Measurements from ENCODE around the gene SCUBE3.

SCUBE3 gene

DNA sequence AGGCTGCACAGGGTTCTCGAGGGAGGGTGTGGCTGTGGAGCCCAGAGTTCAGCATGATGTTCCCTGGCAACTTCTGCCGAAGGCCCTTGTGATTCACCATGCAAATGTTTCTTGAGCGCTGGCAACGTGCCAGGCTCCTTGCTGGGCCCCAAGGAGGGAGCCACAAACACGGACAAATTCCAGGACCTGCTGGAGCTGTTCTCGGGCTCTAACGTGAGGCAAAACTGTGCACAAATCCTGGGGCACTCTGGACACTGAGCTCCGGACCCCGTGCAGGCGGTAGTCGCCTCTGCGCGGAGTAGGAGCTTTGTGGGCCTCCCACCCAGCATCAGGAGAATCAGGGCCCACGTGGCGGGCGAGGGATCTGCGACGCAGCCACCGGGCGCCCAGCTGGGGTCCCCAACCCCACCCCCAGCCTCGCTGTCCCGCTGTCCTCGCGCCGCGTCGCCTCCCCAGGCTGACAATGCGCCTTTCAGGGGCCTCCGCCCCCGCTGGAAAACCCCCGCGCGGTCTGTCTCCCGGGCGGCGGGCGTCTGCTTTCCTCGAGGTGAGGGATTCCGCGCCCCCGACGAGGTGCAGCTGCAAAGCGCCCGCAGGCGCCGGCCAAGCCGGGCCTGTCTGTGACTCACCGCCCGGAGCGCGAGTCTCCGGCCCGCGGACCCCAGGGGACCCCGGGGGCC, 31.7 kb upstream of the SCUBE3 start:
- DNase-seq, result no peak

DNA sequence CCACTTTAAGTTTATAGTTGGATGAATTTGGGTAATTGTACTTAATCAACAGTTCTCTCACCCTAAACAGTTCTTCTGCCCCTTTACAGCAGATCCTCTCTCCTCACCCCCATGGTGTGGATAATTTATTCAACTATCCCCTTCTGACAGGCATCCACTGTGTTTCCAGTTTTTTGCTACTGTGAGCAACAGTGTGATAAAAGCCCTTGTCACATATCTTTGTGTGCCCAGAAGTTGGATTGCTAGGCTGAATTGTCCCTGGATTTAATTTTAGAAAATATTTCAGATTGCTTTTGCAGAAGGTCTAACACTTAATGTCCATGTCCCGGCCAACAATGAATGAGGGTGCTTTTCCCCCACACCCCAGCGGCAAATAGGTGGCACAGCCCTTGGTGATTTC, 30.5 kb upstream of the SCUBE3 start:
- DNase-seq, result no peak

DNA sequence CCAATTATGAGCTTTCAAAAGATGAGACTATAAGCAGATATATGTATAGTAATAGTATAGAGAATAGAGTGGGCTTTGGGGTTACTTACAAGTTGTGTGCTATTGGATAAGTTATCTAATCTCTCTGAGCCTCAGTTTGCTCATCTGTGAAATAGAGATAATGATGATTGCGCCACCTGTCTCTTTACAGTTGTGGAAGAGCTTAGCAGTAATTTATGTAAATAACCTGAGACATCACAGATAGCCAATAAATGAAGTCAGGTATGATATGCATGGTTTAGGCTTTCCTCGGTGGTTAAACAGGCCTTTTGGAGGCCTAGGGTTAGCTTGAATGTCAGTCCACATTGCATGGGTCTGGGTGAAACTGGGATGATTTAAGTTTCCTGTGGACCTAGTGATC, 29.8 kb upstream of the SCUBE3 start:
- DNase-seq, result no peak

DNA sequence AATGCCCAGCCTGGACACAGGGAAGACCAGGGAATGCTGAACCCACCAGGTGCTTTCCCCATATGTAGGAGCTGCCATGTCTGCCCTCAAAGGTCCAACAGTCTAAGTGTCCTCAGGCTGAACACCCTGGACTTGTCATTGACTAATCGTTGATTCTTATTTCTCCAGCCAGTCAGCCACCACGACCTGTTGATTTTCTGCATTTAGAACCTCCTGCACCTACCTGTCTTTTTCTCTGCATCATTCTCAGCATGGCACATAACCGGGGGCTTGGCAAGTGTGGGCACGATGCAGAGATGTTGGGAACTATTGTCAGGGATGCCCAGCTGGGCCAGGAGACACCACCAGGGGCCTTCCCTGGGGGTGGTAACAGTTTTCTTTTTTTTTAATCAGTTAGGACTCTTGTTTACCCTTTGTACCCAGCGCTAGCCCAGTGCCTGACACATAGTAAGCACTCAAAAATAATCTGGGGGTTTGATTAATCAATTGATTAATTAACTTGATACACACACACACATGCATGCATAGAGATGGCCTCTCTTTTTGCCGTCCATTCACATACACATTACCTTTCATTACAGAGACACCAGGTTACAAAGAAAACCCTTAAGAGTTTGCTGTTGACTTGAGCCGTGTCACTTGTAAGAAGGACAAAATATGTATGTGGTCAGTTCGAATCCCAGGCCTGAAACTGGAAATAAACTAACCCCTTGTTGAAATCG, 29.0 kb upstream of the SCUBE3 start:
- DNase-seq, result no peak

DNA sequence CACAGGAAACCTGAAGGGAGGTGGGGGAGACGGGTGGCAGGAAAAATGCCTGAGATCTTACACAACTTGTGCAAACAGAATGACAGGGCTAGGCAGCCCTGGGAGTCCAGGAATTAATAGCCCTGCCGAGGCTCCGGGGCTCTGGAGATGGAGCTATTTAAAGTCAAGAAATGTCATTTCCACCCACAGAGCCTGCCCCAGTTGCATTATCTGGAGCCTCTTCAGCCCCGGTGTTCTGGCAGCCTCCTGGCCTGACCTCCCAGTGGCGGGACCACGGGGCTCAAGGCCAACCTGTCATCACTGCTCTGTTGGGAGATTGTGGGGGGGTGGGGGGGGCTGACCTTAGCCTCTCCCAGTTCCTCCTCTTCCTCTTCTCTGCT, 28.5 kb upstream of the SCUBE3 start:
- no peak for DNase-seq

DNA sequence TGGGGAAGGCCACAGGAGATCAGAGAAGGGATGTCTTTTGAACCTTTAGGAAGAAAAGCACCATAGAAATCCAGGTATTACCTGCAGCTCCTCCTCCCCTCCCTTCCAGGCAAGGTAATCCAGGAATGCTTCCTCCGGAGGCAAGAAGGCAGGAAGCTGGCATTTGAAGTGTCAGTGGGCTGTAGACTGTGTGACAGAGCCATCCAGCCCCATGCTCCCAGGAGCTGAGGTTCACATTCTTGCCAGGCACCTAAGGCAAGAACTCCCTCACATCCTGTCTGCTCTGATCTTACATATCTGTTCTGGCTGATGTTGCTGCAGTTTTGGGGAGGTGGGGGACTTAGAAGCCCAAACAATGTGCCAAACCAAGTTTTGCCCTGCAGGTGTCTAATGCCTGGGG, 27.8 kb upstream of the SCUBE3 start:
- no peak for DNase-seq

DNA sequence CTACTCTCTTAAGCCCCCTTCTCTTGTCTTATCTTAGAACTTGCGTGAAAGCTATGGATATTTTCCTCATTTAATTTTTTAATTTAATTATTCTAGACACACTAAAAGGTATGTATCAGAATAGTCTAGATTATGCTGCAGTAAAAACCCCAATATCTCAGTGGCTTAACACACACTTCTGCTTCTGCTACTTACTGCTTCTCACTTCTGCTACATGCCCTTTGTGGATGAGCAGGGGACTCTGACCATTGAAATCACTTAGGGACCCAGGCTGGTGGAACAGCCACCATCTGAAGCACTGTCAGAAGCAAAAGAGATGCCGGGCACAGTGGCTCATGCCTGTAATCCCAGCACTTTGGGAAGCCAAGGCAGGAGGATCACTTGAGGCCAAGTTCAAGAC, 27.2 kb upstream of the SCUBE3 start:
- DNase-seq, result no peak

DNA sequence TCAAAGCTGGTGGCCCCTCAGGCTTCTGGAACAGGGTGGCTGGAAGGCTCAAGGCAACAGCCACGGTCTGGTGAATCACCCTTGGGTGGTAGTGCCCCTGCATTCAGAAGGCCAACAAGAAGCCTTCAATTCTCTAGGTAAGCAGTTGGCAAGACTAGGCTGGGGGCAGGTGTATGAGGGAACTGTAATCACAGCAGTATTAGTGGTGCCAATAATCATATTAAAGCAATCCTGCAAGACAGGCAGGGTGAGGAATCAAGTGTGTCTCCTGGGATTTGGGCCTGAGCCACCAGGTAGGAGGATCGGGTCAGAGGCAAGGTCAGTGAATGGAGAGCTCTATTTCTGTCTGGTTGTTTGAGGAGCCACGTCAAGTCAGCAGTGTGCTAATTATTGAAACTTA, 24.9 kb upstream of the SCUBE3 start:
- DNase-seq, result no peak

DNA sequence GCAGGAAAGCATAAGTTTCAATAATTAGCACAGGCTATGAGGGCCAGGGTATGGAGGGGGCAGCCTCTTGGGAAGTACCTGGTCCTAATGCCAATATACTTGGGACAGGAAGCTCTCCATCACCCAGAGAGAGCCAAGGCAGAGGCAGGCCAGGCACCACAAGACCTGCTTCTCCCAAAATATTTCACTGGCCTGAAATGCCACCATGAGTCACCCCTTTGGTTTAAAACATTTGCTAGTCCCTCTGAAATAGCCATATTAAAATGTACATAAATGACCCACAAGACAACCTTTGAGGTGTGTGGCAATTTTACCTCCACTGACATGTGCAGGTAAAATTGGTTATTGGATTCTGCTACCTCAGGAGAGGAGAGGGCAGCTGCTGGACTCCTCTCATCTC, 23.4 kb upstream of the SCUBE3 start:
- no peak for DNase-seq

DNA sequence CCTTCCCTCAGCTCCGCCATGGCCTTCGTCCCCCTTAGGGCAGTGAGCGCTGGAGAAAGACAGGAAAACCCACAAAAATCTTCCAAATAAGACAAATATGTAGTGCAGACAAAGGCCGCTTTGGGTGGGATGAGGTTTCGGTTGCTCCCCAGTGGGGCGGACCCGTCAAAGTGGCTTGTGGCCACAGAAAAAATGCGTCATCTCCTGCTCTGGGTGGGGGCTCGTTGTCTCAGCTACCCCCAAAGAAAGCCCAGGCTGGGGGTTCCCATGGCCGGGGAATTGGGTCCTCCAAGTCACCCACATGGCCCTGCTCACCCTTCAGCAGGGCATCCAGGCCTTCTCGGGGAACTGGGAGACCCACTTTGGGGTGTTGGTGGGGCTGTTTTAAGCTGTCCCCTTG, 21.9 kb upstream of the SCUBE3 start:
- DNase-seq, result no peak

DNA sequence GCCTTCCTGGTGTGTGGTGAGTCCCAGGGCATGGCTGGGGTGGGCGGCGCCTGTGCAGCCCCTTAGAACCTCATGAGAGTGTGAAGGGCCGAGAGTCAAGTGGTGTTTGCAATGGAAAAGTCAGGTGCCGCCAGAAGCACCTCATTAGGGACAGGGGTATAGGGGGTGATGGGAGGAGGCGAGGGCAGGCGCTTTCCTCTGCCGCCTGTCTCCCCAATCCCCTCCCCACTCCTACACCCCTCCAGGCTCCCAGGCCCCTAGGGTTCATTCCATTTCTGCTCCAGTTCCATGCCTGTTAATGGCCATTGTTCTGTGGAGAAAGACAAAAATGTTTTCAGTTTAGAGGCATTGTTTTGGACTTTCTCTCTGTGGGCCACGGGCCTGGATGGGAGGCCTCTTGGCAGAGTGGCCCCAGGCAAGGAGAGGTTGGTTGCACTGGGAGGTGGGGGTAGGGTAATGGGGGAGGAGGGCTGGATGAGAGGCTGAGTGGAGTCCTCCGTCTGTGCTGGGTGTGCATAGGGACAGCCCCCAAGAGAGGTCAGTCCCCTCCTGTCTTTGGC, 21.4 kb upstream of the SCUBE3 start:
- DNase-seq, result no peak

DNA sequence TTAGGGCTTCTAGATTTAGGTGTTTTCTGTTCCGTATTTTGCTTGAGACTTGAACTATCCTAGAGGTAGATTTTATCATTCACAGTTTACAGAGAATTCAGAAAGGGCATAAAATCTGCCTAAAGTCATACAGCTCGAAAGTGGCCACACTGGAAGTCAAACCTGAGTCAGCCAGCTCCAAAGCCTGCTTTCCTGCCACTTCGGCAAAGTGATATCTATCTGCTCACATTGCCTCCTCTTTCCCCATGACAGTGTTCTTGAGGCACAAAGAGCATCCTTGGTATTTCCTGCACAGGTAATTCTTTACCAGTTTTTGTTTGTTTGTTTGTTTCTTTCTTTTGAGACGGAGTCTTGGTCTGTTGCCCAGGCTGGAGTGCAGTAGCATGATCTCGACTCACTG, 19.4 kb upstream of the SCUBE3 start:
- no peak for DNase-seq

DNA sequence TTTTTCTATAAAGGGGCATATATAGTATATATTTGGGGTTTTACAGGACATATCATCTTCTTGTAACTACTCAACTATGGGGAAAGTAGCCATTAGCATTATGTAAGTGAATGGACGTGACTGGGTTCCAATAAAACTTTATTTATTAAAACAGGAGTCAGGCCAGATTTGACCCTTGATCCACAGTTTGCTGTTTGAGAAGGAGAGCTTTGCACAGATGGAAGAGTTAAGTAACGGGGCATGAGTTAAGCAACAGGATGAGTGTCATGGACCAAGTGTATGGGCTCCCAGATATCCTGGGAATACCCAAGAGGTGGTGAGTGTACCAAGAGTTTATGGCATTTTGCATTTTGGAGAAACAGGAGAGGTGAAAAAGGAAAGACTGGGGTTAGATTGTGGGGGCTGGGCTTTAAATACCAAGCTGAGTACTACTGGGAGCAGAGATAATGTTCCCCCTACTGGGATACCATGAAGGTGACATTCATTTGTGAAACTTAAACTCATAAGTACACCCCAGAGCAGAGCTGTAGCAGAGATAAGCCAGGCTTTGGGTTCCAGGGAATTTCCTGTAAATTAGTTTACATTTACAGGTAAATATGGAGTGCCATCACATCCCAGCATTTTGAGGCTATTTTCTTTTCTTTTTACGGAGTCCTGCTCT, 18.5 kb upstream of the SCUBE3 start:
- DNase-seq, result no peak

DNA sequence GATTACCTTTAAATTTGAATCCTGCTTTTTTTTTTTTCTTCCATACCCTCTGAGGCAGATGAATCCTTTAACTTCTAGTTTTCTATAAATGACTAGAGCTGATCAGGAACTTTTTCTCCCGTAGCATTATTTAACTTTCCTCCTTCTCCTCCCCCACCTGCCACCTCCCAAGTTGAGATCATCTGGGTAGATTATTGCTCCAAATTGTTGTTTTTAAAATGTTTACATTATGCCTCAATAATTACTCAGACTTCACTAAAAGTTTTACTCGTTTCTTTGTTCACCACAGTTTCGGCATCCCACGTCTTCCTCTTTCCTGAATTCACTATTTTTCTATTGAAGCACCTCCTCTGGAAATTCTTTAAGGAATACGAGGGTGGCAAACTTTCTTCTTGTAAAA, 16.6 kb upstream of the SCUBE3 start:
- DNase-seq, result no peak

DNA sequence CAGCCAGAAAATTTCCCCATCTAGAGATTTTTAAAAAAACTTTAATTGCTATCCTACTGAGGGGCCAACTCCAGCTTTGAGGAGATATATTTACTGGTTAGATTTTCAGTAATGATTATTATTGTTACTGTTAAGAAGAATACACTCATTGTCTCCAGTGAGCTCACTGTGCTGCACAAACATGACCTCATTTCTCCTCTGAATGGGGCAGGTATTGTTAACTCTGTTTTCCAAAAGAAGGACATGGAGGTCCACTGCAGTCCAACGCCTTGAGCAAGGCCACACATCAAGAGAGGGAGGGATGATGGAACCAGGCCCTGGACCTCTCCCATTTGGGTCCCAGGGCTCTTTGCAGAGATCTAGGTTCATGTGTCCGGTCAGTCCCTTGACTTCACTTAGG, 13.9 kb upstream of the SCUBE3 start:
- DNase-seq, result no peak

DNA sequence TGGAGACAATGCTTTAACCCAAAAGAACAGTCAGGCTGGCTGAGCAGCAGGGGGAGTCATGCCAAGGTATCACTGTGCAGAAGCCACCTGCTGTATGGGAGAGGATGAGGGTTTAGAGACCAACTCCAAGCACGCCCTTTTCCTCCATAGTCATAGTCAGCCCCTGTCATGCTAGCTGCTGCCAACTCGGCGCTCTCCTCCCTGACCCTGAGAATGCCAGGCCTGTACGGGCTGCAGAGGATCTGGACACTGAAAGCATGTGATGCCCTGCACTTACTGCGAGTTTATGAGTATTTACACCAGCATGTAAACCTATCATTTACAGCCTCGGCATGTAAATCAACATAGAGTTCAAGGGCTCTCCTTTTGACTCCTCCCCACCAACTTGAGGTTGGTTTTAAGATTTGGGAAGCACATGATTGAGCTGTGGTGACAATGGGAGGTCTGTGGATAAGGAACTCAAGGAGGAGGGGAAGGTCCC, 11.7 kb upstream of the SCUBE3 start:
- DNase-seq, result no peak

DNA sequence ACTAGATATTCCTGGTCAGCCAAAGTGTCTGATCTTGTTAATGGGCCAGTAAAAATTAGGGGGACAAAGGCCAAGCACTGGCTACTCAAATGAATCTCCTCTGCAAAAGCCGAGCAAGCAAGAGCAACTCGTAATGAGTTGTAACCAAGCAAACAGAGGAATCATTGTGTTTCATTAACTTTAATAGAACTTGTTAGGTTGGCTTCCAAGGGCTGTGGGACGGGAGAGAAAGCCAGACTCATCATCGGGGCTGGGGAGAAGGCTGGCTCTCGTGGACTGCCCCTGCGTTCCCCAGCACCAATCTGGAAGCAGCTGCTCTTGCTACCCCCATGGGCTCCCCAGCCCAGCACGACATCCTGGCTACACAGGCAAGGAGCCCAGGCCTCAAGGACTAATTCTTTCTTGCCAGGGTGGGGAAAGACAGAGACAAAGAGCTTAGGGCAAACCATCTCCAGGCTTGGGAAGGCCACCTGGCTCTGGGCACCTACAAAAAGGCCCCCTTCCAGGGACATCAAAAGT, 10.5 kb upstream of the SCUBE3 start:
- DNase-seq, result no peak

DNA sequence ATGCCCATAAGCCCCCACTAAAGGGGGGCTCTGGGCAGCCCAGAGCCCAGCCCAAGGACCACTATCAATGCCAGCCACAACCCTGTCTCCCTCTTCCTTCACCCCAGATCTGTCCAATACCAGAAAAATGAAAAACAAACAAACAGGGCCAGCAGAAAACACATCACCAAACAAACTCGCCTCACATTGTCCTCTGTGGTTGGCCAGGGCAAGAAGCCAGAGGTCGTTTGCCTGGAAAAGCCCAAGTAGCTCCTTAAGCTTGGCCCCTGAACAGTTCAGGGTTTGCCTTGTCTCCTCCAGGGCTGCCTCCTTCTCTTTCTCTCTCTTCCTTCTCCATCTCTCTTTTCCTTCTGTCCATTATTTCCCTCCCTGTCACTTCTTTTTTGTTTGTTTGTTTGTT, 10.1 kb upstream of the SCUBE3 start:
- DNase-seq, result no peak

DNA sequence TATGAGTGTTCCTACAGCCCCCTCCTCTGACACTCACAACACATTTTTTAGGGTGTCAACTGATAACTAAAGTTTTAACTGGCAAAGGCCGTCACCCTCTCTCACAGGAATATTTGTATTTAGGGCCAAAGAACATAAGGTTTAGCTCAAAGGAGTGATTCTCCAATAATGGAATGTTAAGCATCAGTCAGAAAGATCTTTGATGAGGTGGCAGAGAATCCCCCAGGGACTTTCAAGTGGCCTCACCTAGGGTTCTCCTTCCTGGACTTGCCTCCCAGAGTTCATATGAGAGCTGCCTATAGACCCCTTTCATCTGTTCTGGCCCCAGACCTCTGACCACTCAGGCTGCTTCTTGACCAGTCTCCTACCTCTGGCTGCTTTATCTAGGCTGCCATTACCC, 7.4 kb upstream of the SCUBE3 start:
- no peak for DNase-seq

DNA sequence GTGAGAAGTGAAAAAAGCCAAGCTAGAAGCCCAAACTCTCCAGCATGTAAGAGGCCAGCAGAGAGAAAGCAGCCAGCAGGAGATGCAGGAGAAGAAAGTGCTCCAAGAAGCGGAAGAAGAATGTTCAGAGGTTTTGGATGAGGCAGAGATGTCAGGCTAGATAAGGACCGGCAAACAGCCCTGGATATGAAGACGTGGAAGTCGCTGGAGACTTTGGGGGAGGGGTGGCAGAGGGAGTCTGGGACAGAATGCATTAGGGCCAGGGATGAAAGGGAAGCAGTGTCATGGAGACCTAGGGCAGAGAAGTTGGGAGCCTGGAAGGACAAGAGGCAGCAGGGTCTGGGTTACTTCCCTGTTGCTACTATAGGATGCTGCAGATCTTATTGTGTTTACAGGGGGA, 5.3 kb upstream of the SCUBE3 start:
- no peak for DNase-seq

DNA sequence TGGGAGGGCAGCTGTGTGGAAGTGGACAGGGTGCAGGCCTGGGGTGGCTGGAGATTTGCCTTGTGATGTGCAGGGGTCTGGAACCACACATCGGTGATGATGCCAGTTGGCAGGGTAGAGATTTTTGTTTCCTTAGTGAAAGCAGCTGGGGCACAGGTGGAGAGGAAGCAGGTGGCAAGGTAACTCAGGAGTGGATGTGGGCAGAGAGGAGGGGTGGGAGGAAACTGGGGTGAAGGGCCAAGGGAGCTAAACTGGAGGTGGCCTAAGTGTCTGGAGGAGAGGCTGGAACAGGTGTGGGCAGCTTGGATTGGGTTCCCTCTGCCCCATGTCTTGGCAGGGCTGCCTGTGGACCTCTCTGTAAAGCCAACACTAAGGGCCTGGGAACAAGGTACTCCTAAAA, 4.7 kb upstream of the SCUBE3 start:
- no peak for DNase-seq

DNA sequence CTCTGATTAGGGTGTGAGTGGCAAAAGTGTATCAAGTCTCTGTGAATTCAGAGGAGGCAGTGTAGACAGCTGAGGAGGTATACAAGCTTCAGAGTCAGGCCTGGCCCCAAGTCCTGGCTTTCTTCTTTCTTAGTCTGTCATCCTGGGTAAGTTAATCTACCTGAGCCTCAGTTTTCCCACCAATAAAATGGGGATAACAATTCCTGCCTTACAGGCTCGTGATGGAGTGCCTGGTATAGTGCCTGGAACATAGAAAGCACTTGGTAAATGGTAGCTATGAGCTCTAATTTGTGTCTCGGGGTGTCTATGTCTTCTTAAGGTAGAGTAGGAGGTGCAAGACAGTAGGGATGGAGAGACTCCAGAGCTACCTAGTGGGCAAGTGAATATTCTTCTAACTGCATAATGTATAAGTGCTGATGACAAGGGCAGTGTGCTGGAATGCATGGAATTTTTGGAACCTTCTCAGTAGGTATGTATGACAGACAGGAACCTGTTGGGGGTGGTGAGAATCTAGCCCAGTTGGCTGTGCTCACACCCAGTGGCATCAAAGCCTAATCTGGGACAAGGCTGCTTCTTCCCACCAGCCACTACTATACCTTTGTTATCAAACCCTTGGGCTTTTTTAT, 4.0 kb upstream of the SCUBE3 start:
- DNase-seq, result no peak

DNA sequence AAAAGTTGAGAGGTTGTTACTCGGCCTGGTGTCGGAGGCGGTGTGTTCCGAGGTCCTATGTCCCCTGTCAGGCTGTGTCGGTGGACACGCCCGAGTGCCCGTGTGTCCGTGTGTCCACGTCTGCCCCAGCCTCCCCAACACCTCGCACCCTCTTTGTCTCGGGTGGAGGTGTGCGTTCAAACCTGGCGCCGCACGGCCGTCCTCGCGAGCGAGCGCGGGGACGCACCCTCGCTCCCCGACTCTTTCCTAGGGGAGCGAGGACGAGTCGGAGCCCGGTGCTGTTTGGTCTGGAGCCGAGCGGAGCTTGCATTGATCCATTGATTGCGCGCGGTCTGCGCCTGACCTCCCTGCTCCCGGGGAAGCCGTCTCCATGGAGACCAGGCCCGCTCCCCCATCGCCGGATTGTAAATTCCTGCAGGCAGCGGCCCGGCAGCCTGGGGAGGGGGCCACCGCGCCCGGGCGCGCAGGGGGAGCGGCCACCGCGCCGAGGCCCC, 411 bp upstream of the SCUBE3 start:
- no peak for DNase-seq
